GM12891 (cell line): Measurements from ENCODE around the gene SMAD6.

ENCODE experiments used
- POLR2A ChIP-seq: IDR thresholded peaks from 2 replicates; pipeline ENCODE4 v1.6.1; 2011; ENCODE audit warnings: low read depth, low read length, control low read depth
- POLR2AphosphoS5 ChIP-seq: IDR thresholded peaks from 2 replicates; pipeline ENCODE4 v1.6.1; 2011; ENCODE audit warnings: low read depth, low read length, control low read depth
- SPI1 ChIP-seq: IDR thresholded peaks from 2 replicates; pipeline ENCODE4 v1.6.1; 2011; ENCODE audit warnings: low read depth, low read length, control low read depth
- TAF1 ChIP-seq: IDR thresholded peaks from 2 replicates; pipeline ENCODE4 v1.6.1; 2011; ENCODE audit warnings: low read depth, low read length, control low read depth

GRCh38 chr15:66777054-66777453 lies 75.0 kb downstream of the SMAD6 start:
- TF ChIP-seq POLR2AphosphoS5 (no peak), POLR2A (no peak), TAF1 (no peak), SPI1 (no peak)
